Activated CD4-positive, alpha-beta T cell treated with anti-CD3 and anti-CD28 coated beads, Interleukin-2, amount 10 ng/mL, durations not matched to agents 24 days and 14 days (primary cell): ENCODE results near the gene CHP1. TPM values are rescaled to one million over a fixed set of nuclear protein-coding genes. Genes with fewer than 3 reads are reported as not detected.
"Not testable (repeated sequence)": the region's sequence is repeated elsewhere in the genome, so short reads cannot be mapped to it uniquely, and the experiment has no call there.

Experiments
- DNase-seq: peaks from one replicate; pipeline ENCODE4 v3.0.0; 2022
- H3K27ac Mint-ChIP-seq: one replicate; pipeline ENCODE4 v1.8.0; 2022; ENCODE audit warnings: mild to moderate bottlenecking, mixed read lengths
- H3K27me3 Mint-ChIP-seq: one replicate; pipeline ENCODE4 v1.8.0; 2022; ENCODE audit warnings: mixed read lengths
- H3K36me3 Mint-ChIP-seq: one replicate; pipeline ENCODE4 v1.8.0; 2022; ENCODE audit warnings: low read depth, mild to moderate bottlenecking, mixed read lengths
- H3K4me1 Mint-ChIP-seq: one replicate; pipeline ENCODE4 v1.8.0; 2021; ENCODE audit warnings: mixed read lengths
- H3K4me3 Mint-ChIP-seq: one replicate; pipeline ENCODE4 v1.8.0; 2022; ENCODE audit warnings: mild to moderate bottlenecking, moderate library complexity, mixed read lengths
- H3K9me3 Mint-ChIP-seq: one replicate; pipeline ENCODE4 v1.8.0; 2021; ENCODE audit warnings: mixed read lengths
- intact Hi-C: fragments of 100-400 bp; cut with micrococcal nuclease; formaldehyde crosslinking; loops from one replicate; pipeline ENCODE4 v1.15.1; 2023
- total RNA-seq: library from RNA; stranded (reverse); gene quantifications from 2 replicates; pipeline ENCODE4 v1.2.3, GENCODE V29; 2022

The CHP1 gene
- total RNA-seq, 1 donor from 2014 or later: 47.4 TPM

- no peak for DNase-seq
- Mint-ChIP-seq H3K27me3 (no peaks in the 10 kb centered on the region), H3K4me1 (peaks cover 3% of the 10 kb centered on the region), H3K36me3 (peaks cover 26% of the 10 kb centered on the region), H3K27ac (no peak overlapping the region), H3K4me3 (no peak overlapping the region), H3K9me3 (no peaks in the 10 kb centered on the region)
- intact Hi-C loops: no loop called here
Observed at GRCh38 chr15:41263891-41264351, 32.9 kb downstream of the CHP1 start.

GRCh38 chr15:41269887-41270286 lies 38.8 kb downstream of the CHP1 start:
- H3K9me3 Mint-ChIP-seq: no peaks in the 10 kb centered on the region
- H3K4me1 Mint-ChIP-seq: no peaks in the 10 kb centered on the region
- no peak overlapping the region for H3K27ac Mint-ChIP-seq
- H3K4me3 Mint-ChIP-seq: no peak overlapping the region
- peaks cover 32% of the 10 kb centered on the region for H3K36me3 Mint-ChIP-seq
- DNase-seq: no peak
- intact Hi-C loops: no loop called here
- no peaks in the 10 kb centered on the region for H3K27me3 Mint-ChIP-seq

- Mint-ChIP-seq H3K4me1 (peaks cover 3% of the 10 kb centered on the region), H3K4me3 (no peak overlapping the region), H3K9me3 (no peaks in the 10 kb centered on the region), H3K27me3 (no peaks in the 10 kb centered on the region), H3K36me3 (peaks cover 37% of the 10 kb centered on the region), H3K27ac (no peak overlapping the region)
- no peak for DNase-seq
- intact Hi-C loops: no loop called here
Observed at GRCh38 chr15:41276831-41277230, 45.8 kb downstream of the CHP1 start.

GRCh38 chr15:41278319-41278718 lies 47.3 kb downstream of the CHP1 start:
- no peak overlapping the region for H3K4me3 Mint-ChIP-seq
- H3K9me3 Mint-ChIP-seq: no peaks in the 10 kb centered on the region
- intact Hi-C loops: no loop called here
- H3K27ac Mint-ChIP-seq: no peak overlapping the region
- H3K4me1 Mint-ChIP-seq: peaks cover 13% of the 10 kb centered on the region
- no peak for DNase-seq
- peaks cover 36% of the 10 kb centered on the region for H3K36me3 Mint-ChIP-seq
- no peaks in the 10 kb centered on the region for H3K27me3 Mint-ChIP-seq

- intact Hi-C loops: no loop called here
- DNase-seq: no peak
- Mint-ChIP-seq H3K36me3 (peaks cover 38% of the 10 kb centered on the region), H3K4me1 (peaks cover 18% of the 10 kb centered on the region), H3K4me3 (no peak overlapping the region), H3K27ac (no peak overlapping the region), H3K27me3 (no peaks in the 10 kb centered on the region), H3K9me3 (no peaks in the 10 kb centered on the region)
Observed at GRCh38 chr15:41279535-41280283, 48.6 kb downstream of the CHP1 start.

- intact Hi-C loops: no loop called here
- no peaks in the 10 kb centered on the region for H3K9me3 Mint-ChIP-seq
- no peak overlapping the region for H3K4me3 Mint-ChIP-seq
- no peak for DNase-seq
- peaks cover 29% of the 10 kb centered on the region for H3K4me1 Mint-ChIP-seq
- H3K36me3 Mint-ChIP-seq: peaks cover 47% of the 10 kb centered on the region
- no peaks in the 10 kb centered on the region for H3K27me3 Mint-ChIP-seq
- no peak overlapping the region for H3K27ac Mint-ChIP-seq
Observed at GRCh38 chr15:41281236-41281635, 50.2 kb downstream of the CHP1 start.

GRCh38 chr15:41282436-41282835 lies 51.4 kb downstream of the CHP1 start:
- H3K9me3 Mint-ChIP-seq, DNase-seq, H3K27me3 Mint-ChIP-seq, intact Hi-C loops: not testable (repeated sequence)
- peak overlapping the region; percentile 98 for H3K27ac Mint-ChIP-seq
- peaks cover 53% of the 10 kb centered on the region for H3K36me3 Mint-ChIP-seq
- H3K4me1 Mint-ChIP-seq: peaks cover 35% of the 10 kb centered on the region
- peak overlapping the region; percentile 99 for H3K4me3 Mint-ChIP-seq

- Mint-ChIP-seq H3K4me1 (peaks cover 38% of the 10 kb centered on the region), H3K4me3 (peak overlapping the region; percentile 99), H3K36me3 (peaks cover 55% of the 10 kb centered on the region), H3K27ac (peak overlapping the region; percentile 98)
- DNase-seq: peak; percentile 60
- H3K27me3 Mint-ChIP-seq, H3K9me3 Mint-ChIP-seq: not testable (repeated sequence)
- intact Hi-C loops: loop anchor here (1.0 kb wide), 2 partner anchors 52 to 167 kb away; partner anchors contain the start of genes CHP1 and INO80
Observed at GRCh38 chr15:41282980-41283652, 52.0 kb downstream of the CHP1 start.

GRCh38 chr15:41283653-41284426 lies 52.8 kb downstream of the CHP1 start:
- Mint-ChIP-seq H3K27ac (peak overlapping the region; percentile 98), H3K9me3 (no peaks in the 10 kb centered on the region), H3K4me1 (peaks cover 45% of the 10 kb centered on the region), H3K36me3 (peaks cover 59% of the 10 kb centered on the region), H3K4me3 (peak overlapping the region; percentile 99), H3K27me3 (no peaks in the 10 kb centered on the region)
- peak; percentile 99 for DNase-seq
- intact Hi-C loops: loop anchor here (1.0 kb wide), 3 partner anchors 48 to 168 kb away; partner anchors contain the start of genes CHP1, INO80, NUSAP1 and OIP5

- H3K36me3 Mint-ChIP-seq: peaks cover 53% of the 10 kb centered on the region
- H3K27ac Mint-ChIP-seq: peak overlapping the region; percentile 98
- no peaks in the 10 kb centered on the region for H3K9me3 Mint-ChIP-seq
- intact Hi-C loops: loop anchor here (1.0 kb wide), 1 partner anchor 48 kb away; the partner anchor contains the start of genes NUSAP1 and OIP5
- H3K4me1 Mint-ChIP-seq: peaks cover 46% of the 10 kb centered on the region
- no peaks in the 10 kb centered on the region for H3K27me3 Mint-ChIP-seq
- H3K4me3 Mint-ChIP-seq: peak overlapping the region; percentile 99
- DNase-seq: peak; percentile 72
Observed at GRCh38 chr15:41284427-41285177, 53.5 kb downstream of the CHP1 start.

GRCh38 chr15:41285285-41285684 lies 54.2 kb downstream of the CHP1 start:
- DNase-seq: peak; percentile 62
- H3K36me3 Mint-ChIP-seq: peaks cover 48% of the 10 kb centered on the region
- H3K9me3 Mint-ChIP-seq: no peaks in the 10 kb centered on the region
- peaks cover 46% of the 10 kb centered on the region for H3K4me1 Mint-ChIP-seq
- intact Hi-C loops: no loop called here
- peak overlapping the region; percentile 99 for H3K4me3 Mint-ChIP-seq
- H3K27me3 Mint-ChIP-seq: no peaks in the 10 kb centered on the region
- H3K27ac Mint-ChIP-seq: peak overlapping the region; percentile 98

GRCh38 chr15:41286665-41287333 lies 55.7 kb downstream of the CHP1 start:
- intact Hi-C loops: no loop called here
- H3K27me3 Mint-ChIP-seq: no peaks in the 10 kb centered on the region
- H3K4me3 Mint-ChIP-seq: peak overlapping the region; percentile 59
- DNase-seq: no peak
- H3K36me3 Mint-ChIP-seq: peaks cover 55% of the 10 kb centered on the region
- H3K27ac Mint-ChIP-seq: peak overlapping the region; percentile 65
- H3K9me3 Mint-ChIP-seq: no peaks in the 10 kb centered on the region
- H3K4me1 Mint-ChIP-seq: peaks cover 49% of the 10 kb centered on the region

- intact Hi-C loops: no loop called here
- no peak for DNase-seq
- Mint-ChIP-seq H3K4me3 (peak overlapping the region; percentile 15), H3K27ac (peak overlapping the region; percentile 36), H3K4me1 (peaks cover 38% of the 10 kb centered on the region), H3K27me3 (no peaks in the 10 kb centered on the region), H3K9me3 (no peaks in the 10 kb centered on the region), H3K36me3 (peaks cover 59% of the 10 kb centered on the region)
Observed at GRCh38 chr15:41288464-41288863, 57.4 kb downstream of the CHP1 start.
